IMR-90 (cell line): ENCODE data around the gene FOXB2. TPM values are rescaled to one million over a fixed set of nuclear protein-coding genes. Genes with fewer than 3 reads are reported as not detected.

Experiments
- ATAC-seq: fragments of 200-7000 bp; cut with Tn5 transposase; 2 replicates; pipeline ENCODE4 v1.9.1; 2020; ENCODE audit warnings: low read depth, mild to moderate bottlenecking, moderate library complexity
- BruUV-seq: library from RNA; stranded (reverse); fragments of 400-500 nt; replicated peaks from 2 replicates; lab custom pipeline; 2021; lab: Mats Ljungman, UMichigan
- CTCF ChIA-PET: fragments of 300-600 bp; formaldehyde crosslinking; extraction: SDS; loops from one replicate; lab custom pipeline; 2021; ENCODE audit warnings: antibody characterized with exemption; lab: Yijun Ruan, JAX
- POLR2A ChIA-PET: fragments of 300-600 bp; sonication (Branson Sonifier 250); formaldehyde crosslinking; loops from one replicate; lab custom pipeline; 2022; ENCODE audit warnings: antibody characterized with exemption; ENCODE audit not compliant: unreplicated experiment; lab: Charles Lee
- DNase-seq: peaks from one replicate; pipeline ENCODE4 v3.0.0; 2013
- H2AFZ ChIP-seq: replicated peaks from 2 replicates; pipeline ENCODE3; 2013; ENCODE audit warnings: low read length, mild to moderate bottlenecking; ENCODE audit not compliant: poor library complexity
- H2AK5ac ChIP-seq: 2 replicates; pipeline ENCODE4 v1.6.1; 2013; ENCODE audit warnings: low read depth, low read length, inconsistent platforms
- H2AK9ac ChIP-seq: replicated peaks from 2 replicates; pipeline ENCODE3; 2013; ENCODE audit warnings: mild to moderate bottlenecking, low read depth, low read length, moderate library complexity; ENCODE audit not compliant: poor library complexity
- H2BK120ac ChIP-seq: 2 replicates; pipeline ENCODE4 v1.6.1; 2013; ENCODE audit warnings: low read depth, low read length, inconsistent platforms
- H2BK15ac ChIP-seq: 3 replicates; pipeline ENCODE4 v1.6.1; 2013; ENCODE audit warnings: low read depth, low read length, inconsistent platforms
- H2BK20ac ChIP-seq: 2 replicates; pipeline ENCODE4 v1.6.1; 2013; ENCODE audit warnings: low read depth, mild to moderate bottlenecking, inconsistent platforms, low read length, moderate library complexity
- H2BK5ac ChIP-seq: 2 replicates; pipeline ENCODE4 v1.6.1; 2013; ENCODE audit warnings: mild to moderate bottlenecking, low read depth, low read length, inconsistent platforms; ENCODE audit not compliant: poor library complexity, severe bottlenecking
- H3K14ac ChIP-seq: replicated peaks from 2 replicates; pipeline ENCODE4 v1.6.1; 2013; ENCODE audit warnings: low read depth, low read length, inconsistent platforms
- H3K18ac ChIP-seq: 2 replicates; pipeline ENCODE4 v1.6.1; 2013; ENCODE audit warnings: low read depth, low read length, control low read depth
- H3K23ac ChIP-seq: 2 replicates; pipeline ENCODE4 v1.6.1; 2013; ENCODE audit warnings: low read depth, low read length, inconsistent platforms
- H3K27ac ChIP-seq: 2 replicates; pipeline ENCODE4 v1.5.1; 2013; ENCODE audit warnings: mild to moderate bottlenecking, control low read depth, low read length; ENCODE audit not compliant: insufficient read depth
- H3K27me3 ChIP-seq: 2 replicates; pipeline ENCODE4 v1.6.1; 2013; ENCODE audit warnings: low read length; ENCODE audit not compliant: control insufficient read depth, insufficient read depth
- H3K36me3 ChIP-seq: 2 replicates; pipeline ENCODE4 v1.6.1; 2013; ENCODE audit warnings: low read length, mixed read lengths; ENCODE audit not compliant: control insufficient read depth, insufficient read depth
- H3K4ac ChIP-seq: 2 replicates; pipeline ENCODE4 v1.6.1; 2013; ENCODE audit warnings: low read depth, low read length, inconsistent platforms
- H3K4me1 ChIP-seq: 2 replicates; pipeline ENCODE4 v1.6.1; 2013; ENCODE audit warnings: low read length, mixed read lengths; ENCODE audit not compliant: control insufficient read depth, insufficient read depth
- H3K4me2 ChIP-seq: 2 replicates; pipeline ENCODE4 v1.6.1; 2013; ENCODE audit warnings: low read depth, mild to moderate bottlenecking, control low read depth, low read length, moderate library complexity
- H3K4me3 ChIP-seq: 2 replicates; pipeline ENCODE4 v1.5.1; 2013; ENCODE audit warnings: low read depth, mild to moderate bottlenecking, control low read depth, low read length, moderate library complexity; ENCODE audit not compliant: insufficient read depth
- H3K56ac ChIP-seq: 2 replicates; pipeline ENCODE4 v1.6.1; 2013; ENCODE audit warnings: low read length, inconsistent platforms; ENCODE audit not compliant: insufficient read depth; ENCODE audit errors: extremely low read depth
- H3K79me1 ChIP-seq, 2 experiments: 2 replicates each; pipeline ENCODE4 v1.6.1; 2013; ENCODE audit warnings: low read length in 2 of 2, inconsistent platforms in 1 of 2, low read depth in 1 of 2
- H3K9ac ChIP-seq: 2 replicates; pipeline ENCODE4 v1.6.1; 2013; ENCODE audit warnings: low read depth, low read length, control low read depth
- H3K9me1 ChIP-seq: 2 replicates; pipeline ENCODE4 v1.6.1; 2013; ENCODE audit warnings: low read length, inconsistent platforms; ENCODE audit not compliant: insufficient read depth
- H3K9me3 ChIP-seq: 2 replicates; pipeline ENCODE4 v1.6.1; 2013; ENCODE audit warnings: low read length; ENCODE audit not compliant: control insufficient read depth, insufficient read depth
- H4K20me1 ChIP-seq: 2 replicates; pipeline ENCODE4 v1.6.1; 2013; ENCODE audit warnings: low read length, inconsistent platforms; ENCODE audit not compliant: insufficient read depth
- H4K5ac ChIP-seq: 2 replicates; pipeline ENCODE4 v1.6.1; 2013; ENCODE audit warnings: mild to moderate bottlenecking, low read depth, low read length, control low read depth
- H4K8ac ChIP-seq, 2 experiments: 2 replicates each; pipeline ENCODE4 v1.6.1; 2013; ENCODE audit warnings: low read depth in 2 of 2, low read length in 2 of 2, control low read depth in 1 of 2, inconsistent platforms in 1 of 2
- H4K91ac ChIP-seq: 2 replicates; pipeline ENCODE4 v1.6.1; 2013; ENCODE audit warnings: low read depth, low read length, inconsistent platforms; ENCODE audit not compliant: insufficient read depth
- CHD1 ChIP-seq: IDR thresholded peaks from 2 replicates; pipeline ENCODE4 v1.6.1; 2012; ENCODE audit warnings: low read depth, low read length, improper control_type of control experiment
- CTCF ChIP-seq: conservative IDR thresholded peaks from 2 replicates; pipeline ENCODE4 v1.5.1; 2012; ENCODE audit warnings: mild to moderate bottlenecking, low read depth, low read length, improper control_type of control experiment
- MAZ ChIP-seq: IDR thresholded peaks from 2 replicates; pipeline ENCODE4 v1.6.1; 2012; ENCODE audit warnings: low read depth, mild to moderate bottlenecking, low read length, improper control_type of control experiment, moderate library complexity, borderline replicate concordance
- POLR2A ChIP-seq: IDR thresholded peaks from 2 replicates; pipeline ENCODE4 v1.6.1; 2012; ENCODE audit warnings: mild to moderate bottlenecking, low read depth, low read length
- WGBS, 2 experiments: methylation state at CpG; one replicate each; pipeline versions ENCODE4 v1.1.5 to v1.1.7; 2013; ENCODE audit warnings: missing lambda C conversion rate in 2 of 2; ENCODE audit not compliant: insufficient read length in 1 of 2; ENCODE audit errors: extremely low coverage in 2 of 2; 5-methylcytosine and 5-hydroxymethylcytosine counted together
- dilution Hi-C: fragments of 300-500 bp; cut with HindIII; formaldehyde crosslinking; loops from one replicate; pipeline ENCODE4 v1.14.3; 2018; ENCODE audit warnings: low sequenced_read_pairs; ENCODE audit not compliant: unreplicated experiment
- in situ Hi-C: fragments of 300-500 bp; cut with MboI; formaldehyde crosslinking; loops from 3 replicates; pipeline ENCODE4 v1.14.3; 2019; ENCODE audit warnings: low sequenced_read_pairs, inconsistent platforms, mixed read lengths
- intact Hi-C: fragments of 100-400 bp; cut with micrococcal nuclease; formaldehyde crosslinking; loops from 2 replicates; pipeline ENCODE4 v1.10.0; 2022
- polyA plus RNA-seq, 3 experiments: library from polyadenylated mRNA; depleted of rRNA; stranded (reverse); fragments of >200 nt; gene quantifications; 2 replicates each; pipeline ENCODE4 v1.2.3, GENCODE V29; 2012; ENCODE audit warnings: low replicate concordance in 1 of 3
- total RNA-seq: library from RNA; depleted of rRNA; stranded (reverse); fragments of >200 nt; gene quantifications from 2 replicates; pipeline ENCODE4 v1.2.3, GENCODE V29; 2012

The FOXB2 gene
- total and polyA plus RNA-seq, 2 of the 4 experiments (the other 2 are of a cell fraction) = not detected

DNA sequence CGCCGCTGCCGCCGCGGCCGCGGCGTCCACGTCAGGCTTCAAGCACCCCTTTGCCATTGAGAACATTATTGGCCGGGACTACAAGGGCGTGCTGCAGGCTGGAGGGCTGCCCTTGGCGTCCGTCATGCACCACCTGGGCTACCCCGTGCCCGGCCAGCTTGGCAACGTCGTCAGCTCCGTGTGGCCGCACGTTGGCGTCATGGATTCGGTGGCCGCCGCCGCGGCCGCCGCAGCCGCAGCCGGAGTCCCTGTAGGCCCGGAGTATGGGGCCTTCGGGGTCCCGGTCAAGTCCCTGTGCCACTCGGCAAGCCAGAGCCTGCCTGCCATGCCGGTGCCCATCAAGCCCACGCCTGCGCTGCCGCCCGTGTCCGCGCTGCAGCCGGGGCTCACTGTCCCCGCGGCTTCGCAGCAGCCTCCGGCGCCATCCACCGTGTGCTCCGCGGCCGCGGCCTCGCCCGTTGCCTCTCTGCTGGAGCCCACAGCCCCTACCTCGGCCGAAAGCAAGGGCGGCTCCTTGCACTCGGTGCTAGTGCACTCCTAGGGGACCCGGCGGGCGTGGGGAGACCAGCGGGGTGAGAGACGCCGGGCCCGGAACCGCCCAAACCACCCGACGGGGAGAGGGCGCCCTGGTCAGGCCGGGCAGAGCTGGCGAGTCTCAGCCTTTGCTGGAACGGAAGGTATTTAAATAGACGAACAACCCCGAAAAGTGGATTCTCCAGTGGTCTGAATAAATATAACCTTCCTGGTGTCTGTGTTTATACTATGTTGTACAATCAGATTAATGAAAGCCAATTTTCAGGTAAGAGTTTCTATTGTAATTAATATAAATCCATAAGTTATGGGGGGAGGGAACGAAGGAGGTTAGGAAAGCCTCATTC lies 1.2 kb downstream of the FOXB2 start:
- Histone ChIP-seq H3K23ac (no peak overlapping the region), H2BK20ac (no peak overlapping the region), H3K9ac (no peak overlapping the region), H3K4me2 (no peak overlapping the region; the same call in 1 of the 2 replicates), H4K91ac (no peak overlapping the region), H4K8ac (no peak overlapping the region), H2AK9ac (no peak overlapping the region), H2AFZ (peak overlapping the region; percentile 16), H3K18ac (no peak overlapping the region), H3K9me3 (peaks cover 21% of the 10 kb centered on the region), H2BK15ac (no peak overlapping the region), H3K4me3 (no peak overlapping the region), H3K79me1 (no peaks in the 10 kb centered on the region), H4K20me1 (no peaks in the 10 kb centered on the region), H2BK5ac (no peak overlapping the region), H3K27me3 (peaks cover 92% of the 10 kb centered on the region), H3K9me1 (no peaks in the 10 kb centered on the region), H3K4ac (no peak overlapping the region), H4K5ac (no peak overlapping the region), H3K27ac (no peak overlapping the region), H3K36me3 (no peaks in the 10 kb centered on the region), H2AK5ac (no peak overlapping the region), H2BK120ac (no peak overlapping the region), H3K4me1 (no peaks in the 10 kb centered on the region; the same call in 1 of the 2 replicates), H3K14ac (no peak overlapping the region), H3K56ac (no peak overlapping the region)
- DNase-seq = no peak
- TF ChIP-seq POLR2A (no peak), MAZ (no peak), CTCF (no peak), CHD1 (no peak)
- ChIA-PET CTCF (no interaction called here), POLR2A (no interaction called here)
- no TSS peak for BruUV-seq
- in situ Hi-C loops = no loop called here
- intact Hi-C loops = no loop called here
- WGBS, 2 experiments = 6% methylated on average over 23 of the region's 75 CpGs; no CpG with 5 or more reads in 1 of the 2 experiments
- peak; percentile 15; the same call in 1 of the 2 replicates for ATAC-seq
- dilution Hi-C loops = no loop called here
